ENCODE measurements around the gene STK35.

GRCh38 chr20:2170404-2170803 lies 68.8 kb downstream of the STK35 start:
- no peak for TF ChIP-seq CTCF (conservative IDR thresholded peaks at IDR 0.05; ENCODE audit: low read depth in 2 of 2)
- no peak for TF ChIP-seq POLR2AphosphoS5 (IDR thresholded peaks at IDR 0.05; ENCODE audit: low read depth)
- no peak for TF ChIP-seq EZH2phosphoT487 (IDR thresholded peaks at IDR 0.05; ENCODE audit: unreplicated experiment)
- no peak for TF ChIP-seq REST (IDR thresholded peaks at IDR 0.05; ENCODE audit: unreplicated experiment)
- TF ChIP-seq ETS1 (IDR thresholded peaks at IDR 0.05) = no peak
- no peak for TF ChIP-seq ZNF114 (CRISPR knock-in tag; IDR thresholded peaks at IDR 0.05)
- no peak for TF ChIP-seq STAT1 (IDR thresholded peaks at IDR 0.05; ENCODE audit: unreplicated experiment)
- no peak for TF ChIP-seq EZH2 (IDR thresholded peaks at IDR 0.05; ENCODE audit: low read depth, unreplicated experiment)
- TF ChIP-seq CREB1 (CRISPR knock-in tag; IDR thresholded peaks at IDR 0.05; ENCODE audit: low read depth) = no peak
- no peak for TF ChIP-seq NANOG (IDR thresholded peaks at IDR 0.05; ENCODE audit: borderline replicate concordance)
- TF ChIP-seq ZNF462 (CRISPR knock-in tag; IDR thresholded peaks at IDR 0.05) = no peak
